ENCODE measurements around the gene MBP. TPM values are rescaled to one million over a fixed set of nuclear protein-coding genes. Genes with fewer than 3 reads are reported as not detected.

Gene MBP
- total RNA-seq, 1 donor from 2014 or later: 9.7 TPM

- Mint-ChIP-seq H3K4me3 (ENCODE audit: unreplicated experiment) (no peak overlapping the region), H3K27ac (ENCODE audit: unreplicated experiment) (no peak overlapping the region), H3K36me3 (ENCODE audit: low read depth, unreplicated experiment) (no peaks in the 10 kb centered on the region), H3K4me1 (ENCODE audit: unreplicated experiment) (peaks cover 10% of the 10 kb centered on the region), H3K27me3 (ENCODE audit: unreplicated experiment) (peaks cover under 1% of the 10 kb centered on the region), H3K9me3 (ENCODE audit: unreplicated experiment) (no peaks in the 10 kb centered on the region)
- DNase-seq (ENCODE audit: low spot score): no peak
- TF ChIP-seq, protein P1, sequence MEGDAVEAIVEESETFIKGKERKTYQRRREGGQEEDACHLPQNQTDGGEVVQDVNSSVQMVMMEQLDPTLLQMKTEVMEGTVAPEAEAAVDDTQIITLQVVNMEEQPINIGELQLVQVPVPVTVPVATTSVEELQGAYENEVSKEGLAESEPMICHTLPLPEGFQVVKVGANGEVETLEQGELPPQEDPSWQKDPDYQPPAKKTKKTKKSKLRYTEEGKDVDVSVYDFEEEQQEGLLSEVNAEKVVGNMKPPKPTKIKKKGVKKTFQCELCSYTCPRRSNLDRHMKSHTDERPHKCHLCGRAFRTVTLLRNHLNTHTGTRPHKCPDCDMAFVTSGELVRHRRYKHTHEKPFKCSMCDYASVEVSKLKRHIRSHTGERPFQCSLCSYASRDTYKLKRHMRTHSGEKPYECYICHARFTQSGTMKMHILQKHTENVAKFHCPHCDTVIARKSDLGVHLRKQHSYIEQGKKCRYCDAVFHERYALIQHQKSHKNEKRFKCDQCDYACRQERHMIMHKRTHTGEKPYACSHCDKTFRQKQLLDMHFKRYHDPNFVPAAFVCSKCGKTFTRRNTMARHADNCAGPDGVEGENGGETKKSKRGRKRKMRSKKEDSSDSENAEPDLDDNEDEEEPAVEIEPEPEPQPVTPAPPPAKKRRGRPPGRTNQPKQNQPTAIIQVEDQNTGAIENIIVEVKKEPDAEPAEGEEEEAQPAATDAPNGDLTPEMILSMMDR (IDR thresholded peaks at IDR 0.05; ENCODE audit: unreplicated experiment): no peak
Observed at GRCh38 chr18:77161383-77161782, 28.8 kb upstream of the MBP start.

- Mint-ChIP-seq H3K27ac (ENCODE audit: unreplicated experiment) (no peak overlapping the region), H3K4me1 (ENCODE audit: unreplicated experiment) (peaks cover 10% of the 10 kb centered on the region), H3K9me3 (ENCODE audit: unreplicated experiment) (no peaks in the 10 kb centered on the region), H3K4me3 (ENCODE audit: unreplicated experiment) (no peak overlapping the region), H3K36me3 (ENCODE audit: low read depth, unreplicated experiment) (no peaks in the 10 kb centered on the region), H3K27me3 (ENCODE audit: unreplicated experiment) (peaks cover 1% of the 10 kb centered on the region)
- DNase-seq (ENCODE audit: low spot score): no peak
- TF ChIP-seq, protein P1 (IDR thresholded peaks at IDR 0.05; ENCODE audit: unreplicated experiment): no peak
Observed at GRCh38 chr18:77160515-77160914, 27.9 kb upstream of the MBP start.

GRCh38 chr18:77157312-77157711, 24.7 kb upstream of the MBP start:
- TF ChIP-seq, protein P1 (IDR thresholded peaks at IDR 0.05; ENCODE audit: unreplicated experiment): no peak
- H3K4me3 Mint-ChIP-seq (ENCODE audit: unreplicated experiment): no peak overlapping the region
- H3K4me1 Mint-ChIP-seq (ENCODE audit: unreplicated experiment): peaks cover 9% of the 10 kb centered on the region
- no peak overlapping the region for H3K27ac Mint-ChIP-seq (ENCODE audit: unreplicated experiment)
- no peaks in the 10 kb centered on the region for H3K9me3 Mint-ChIP-seq (ENCODE audit: unreplicated experiment)
- H3K36me3 Mint-ChIP-seq (ENCODE audit: low read depth, unreplicated experiment): no peaks in the 10 kb centered on the region
- no peak for DNase-seq (ENCODE audit: low spot score)
- H3K27me3 Mint-ChIP-seq (ENCODE audit: unreplicated experiment): peaks cover 4% of the 10 kb centered on the region

DNA sequence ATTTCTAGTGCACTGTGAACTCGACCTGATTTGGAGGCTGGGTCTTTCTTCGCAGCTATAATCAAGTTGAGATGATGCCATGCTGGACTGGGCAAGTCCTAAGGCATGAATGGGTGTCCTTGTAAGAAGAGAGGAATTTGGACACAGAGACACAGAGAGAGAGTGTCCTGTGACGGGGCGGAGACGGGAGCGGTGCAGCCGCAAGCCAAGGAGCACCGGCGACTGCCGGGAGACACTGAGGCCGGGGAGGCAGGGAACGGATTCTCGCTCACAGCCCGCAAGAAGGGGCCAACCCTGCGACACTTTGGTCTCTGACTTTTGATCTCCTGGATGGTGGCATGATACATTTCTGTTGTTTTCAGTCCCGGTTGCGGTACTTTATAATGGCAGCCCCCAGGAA, 22.4 kb upstream of the MBP start:
- H3K27ac Mint-ChIP-seq (ENCODE audit: unreplicated experiment): no peak overlapping the region
- H3K4me1 Mint-ChIP-seq (ENCODE audit: unreplicated experiment): no peaks in the 10 kb centered on the region
- DNase-seq (ENCODE audit: low spot score): no peak
- no peaks in the 10 kb centered on the region for H3K9me3 Mint-ChIP-seq (ENCODE audit: unreplicated experiment)
- H3K27me3 Mint-ChIP-seq (ENCODE audit: unreplicated experiment): peaks cover 4% of the 10 kb centered on the region
- H3K36me3 Mint-ChIP-seq (ENCODE audit: low read depth, unreplicated experiment): no peaks in the 10 kb centered on the region
- TF ChIP-seq, protein P1 (IDR thresholded peaks at IDR 0.05; ENCODE audit: unreplicated experiment): no peak
- no peak overlapping the region for H3K4me3 Mint-ChIP-seq (ENCODE audit: unreplicated experiment)

DNA sequence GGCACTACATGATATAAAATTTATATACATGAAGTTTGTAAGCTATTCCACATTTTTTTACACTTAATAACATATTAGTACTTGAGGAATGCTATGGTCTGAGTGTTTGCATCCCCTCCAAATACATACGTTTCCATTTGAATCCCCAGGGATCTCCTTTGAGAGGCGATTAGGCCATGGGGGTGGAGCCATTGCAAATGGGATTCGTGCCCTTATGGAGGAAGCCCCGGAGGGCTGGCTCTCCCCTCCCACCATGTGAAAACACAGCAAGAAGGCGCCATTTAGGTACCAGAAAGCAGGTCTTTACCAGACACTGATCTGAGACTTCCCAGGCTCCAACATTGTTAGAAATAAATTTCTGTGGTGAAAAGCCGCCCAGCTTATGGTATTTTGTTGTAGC, 20.8 kb upstream of the MBP start:
- no peak overlapping the region for H3K27ac Mint-ChIP-seq (ENCODE audit: unreplicated experiment)
- TF ChIP-seq, protein P1 (IDR thresholded peaks at IDR 0.05; ENCODE audit: unreplicated experiment): no peak
- H3K4me1 Mint-ChIP-seq (ENCODE audit: unreplicated experiment): no peaks in the 10 kb centered on the region
- no peak overlapping the region for H3K4me3 Mint-ChIP-seq (ENCODE audit: unreplicated experiment)
- peaks cover 4% of the 10 kb centered on the region for H3K27me3 Mint-ChIP-seq (ENCODE audit: unreplicated experiment)
- H3K9me3 Mint-ChIP-seq (ENCODE audit: unreplicated experiment): no peaks in the 10 kb centered on the region
- H3K36me3 Mint-ChIP-seq (ENCODE audit: low read depth, unreplicated experiment): no peaks in the 10 kb centered on the region
- no peak for DNase-seq (ENCODE audit: low spot score)
